GM18508 (cell line): ENCODE measurements around the gene C15orf40.
"Not testable (repeated sequence)": the region's sequence is repeated elsewhere in the genome, so short reads cannot be mapped to it uniquely, and the experiment has no call there.

Experiments
- ATAC-seq: cut with Tn5 transposase; IDR thresholded peaks from one replicate; pipeline ENCODE4 v1.9.1; 2021; ENCODE audit warnings: moderate number of reproducible peaks; ENCODE audit not compliant: insufficient read depth, unreplicated experiment

C15orf40 gene

DNA sequence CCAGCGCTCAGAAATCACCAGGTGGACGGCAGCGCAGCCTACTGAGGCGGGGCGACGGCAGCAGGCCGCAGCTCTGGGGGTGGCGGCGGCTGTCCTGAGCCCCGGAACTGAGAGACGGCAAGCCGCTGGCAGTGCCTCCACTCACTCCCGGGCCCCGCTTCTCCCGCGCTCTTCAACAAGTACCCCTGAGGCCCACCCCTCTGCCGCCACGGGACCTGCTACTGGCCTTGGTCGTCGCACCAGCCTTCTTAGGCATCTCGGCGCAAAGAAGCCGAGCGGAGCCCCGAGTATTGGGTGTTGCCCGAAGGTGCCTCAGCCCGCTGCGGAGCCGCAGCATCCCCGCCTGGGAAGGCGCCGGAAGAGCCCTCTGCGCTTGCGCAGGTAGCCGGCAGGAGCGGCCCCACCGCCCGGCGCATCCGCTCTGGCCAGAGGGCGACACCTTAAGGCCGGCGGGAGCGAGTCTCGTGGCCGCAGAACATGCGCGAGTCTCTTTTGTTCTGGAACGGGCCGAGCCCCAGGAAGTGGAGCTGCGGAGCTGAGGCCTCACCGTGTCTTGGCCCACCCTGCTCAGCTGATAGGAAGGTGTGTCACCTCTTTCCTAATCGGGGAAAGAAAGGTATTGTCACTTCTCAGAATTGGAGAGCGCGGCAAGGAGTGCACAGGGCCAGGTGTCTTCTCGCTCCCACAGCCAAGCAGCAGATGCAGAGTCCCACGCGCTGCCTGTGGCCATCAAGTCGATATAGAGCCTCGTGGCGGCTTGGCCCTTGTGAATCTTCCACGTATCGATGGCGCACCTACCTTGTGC is at the start of gene C15orf40:
TSS of gene C15orf40 (minus strand) at position 369 of the 805 bp plus-strand sequence. CDS start at position 337, 32 bp downstream.
- peak; percentile 58 for ATAC-seq

- ATAC-seq: no peak
These were observed 46.4 kb upstream of the C15orf40 start for GRCh38 chr15:83057696-83058376.

GRCh38 chr15:83057002-83057401 is 45.6 kb upstream of the C15orf40 start:
- no peak for ATAC-seq

GRCh38 chr15:83053151-83053550 is 41.7 kb upstream of the C15orf40 start:
- no peak for ATAC-seq

DNA sequence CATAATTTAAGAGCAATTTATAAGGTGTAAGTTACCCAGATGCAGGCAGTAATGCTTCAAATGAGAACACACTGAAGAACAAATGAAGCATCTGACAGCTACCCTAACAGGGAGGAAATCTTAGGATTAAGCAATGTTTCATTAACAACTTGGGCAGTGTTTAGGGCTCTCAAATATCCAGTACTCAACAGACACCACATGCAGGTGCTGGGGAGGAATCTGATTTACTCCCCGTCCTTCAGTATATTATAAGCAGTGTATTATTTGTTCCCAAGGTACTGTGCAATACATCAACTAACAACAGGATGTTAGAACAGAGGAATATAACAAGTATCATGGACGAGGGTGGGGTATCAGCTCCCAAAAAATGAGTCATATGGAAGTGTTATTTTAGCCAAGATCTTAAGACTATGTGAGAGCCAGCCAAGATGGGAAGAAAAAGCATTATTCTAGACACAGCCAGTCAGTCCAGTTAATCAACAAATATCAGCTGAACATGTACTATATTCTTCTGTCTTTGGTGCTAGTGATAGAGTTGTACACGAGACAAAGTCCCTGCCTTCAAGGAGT is 35.2 kb upstream of the C15orf40 start:
- ATAC-seq: no peak

GRCh38 chr15:83044156-83044555 is 32.7 kb upstream of the C15orf40 start:
- no peak for ATAC-seq

- no peak for ATAC-seq
These were observed 27.8 kb upstream of the C15orf40 start for GRCh38 chr15:83039206-83039605.

GRCh38 chr15:83036253-83036652 is 24.8 kb upstream of the C15orf40 start:
- no peak for ATAC-seq

DNA sequence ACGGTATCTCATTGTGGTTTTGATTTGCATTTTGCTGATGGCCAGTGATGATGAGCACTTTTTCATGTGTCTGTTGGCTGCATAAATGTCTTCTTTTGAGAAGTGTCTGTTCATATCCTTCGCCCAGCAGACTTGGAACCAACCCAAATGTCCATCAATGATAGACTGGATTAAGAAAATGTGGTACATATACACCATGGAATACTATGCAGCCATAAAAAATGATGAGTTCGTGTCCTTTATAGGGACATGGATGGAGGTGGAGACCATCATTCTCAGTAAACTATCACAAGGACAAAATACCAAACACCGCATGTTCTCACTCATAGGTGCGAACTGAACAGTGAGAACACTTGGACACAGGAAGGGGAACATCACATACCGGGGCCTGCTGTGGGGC is 19.8 kb upstream of the C15orf40 start:
- not testable (repeated sequence) for ATAC-seq

GRCh38 chr15:83030021-83030420 is 18.6 kb upstream of the C15orf40 start:
- no peak for ATAC-seq

DNA sequence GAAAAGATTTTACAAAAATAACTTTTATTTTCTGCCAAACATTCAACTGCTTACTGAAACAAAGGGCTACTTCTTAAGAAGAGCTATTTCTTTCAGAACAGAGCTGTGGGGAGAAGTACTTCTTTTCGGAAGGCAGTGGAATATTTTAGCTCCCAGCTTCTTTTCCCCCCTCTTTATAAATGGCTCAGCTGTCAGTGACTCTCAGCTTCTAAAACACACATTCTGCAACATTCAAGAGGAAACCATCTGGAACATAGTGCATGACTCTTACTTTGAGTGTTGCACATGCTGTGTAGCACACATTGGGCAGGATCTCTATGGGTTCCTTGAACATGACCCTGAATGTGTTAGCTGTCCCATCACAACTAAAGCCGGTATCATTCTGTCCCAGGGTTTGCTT is 7.0 kb upstream of the C15orf40 start:
- ATAC-seq: no peak

GRCh38 chr15:83016906-83017305 is 5.5 kb upstream of the C15orf40 start:
- ATAC-seq: no peak

GRCh38 chr15:83015361-83015760 is 3.9 kb upstream of the C15orf40 start:
- no peak for ATAC-seq

DNA sequence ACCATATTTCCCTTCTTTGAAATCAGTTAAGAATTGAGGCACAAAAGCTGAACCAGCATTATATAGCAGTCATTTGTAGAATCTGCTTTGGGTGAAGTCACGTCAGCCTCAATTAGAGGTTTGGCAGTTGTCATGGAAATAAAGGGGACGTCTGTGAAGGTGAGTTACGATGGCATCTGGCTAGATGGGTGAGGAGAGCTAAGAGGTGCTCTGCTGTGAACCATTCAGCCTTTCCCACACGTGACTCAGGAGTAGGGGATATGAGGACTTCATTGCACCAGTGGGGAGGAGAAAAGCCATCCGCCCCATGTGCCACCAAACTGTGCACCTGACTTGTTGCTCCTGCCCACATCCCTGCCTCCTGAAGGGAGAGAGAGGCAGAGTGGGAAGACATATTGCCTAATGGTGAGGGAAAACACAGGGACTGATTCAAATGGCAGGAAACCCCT is 2.8 kb upstream of the C15orf40 start:
- no peak for ATAC-seq

DNA sequence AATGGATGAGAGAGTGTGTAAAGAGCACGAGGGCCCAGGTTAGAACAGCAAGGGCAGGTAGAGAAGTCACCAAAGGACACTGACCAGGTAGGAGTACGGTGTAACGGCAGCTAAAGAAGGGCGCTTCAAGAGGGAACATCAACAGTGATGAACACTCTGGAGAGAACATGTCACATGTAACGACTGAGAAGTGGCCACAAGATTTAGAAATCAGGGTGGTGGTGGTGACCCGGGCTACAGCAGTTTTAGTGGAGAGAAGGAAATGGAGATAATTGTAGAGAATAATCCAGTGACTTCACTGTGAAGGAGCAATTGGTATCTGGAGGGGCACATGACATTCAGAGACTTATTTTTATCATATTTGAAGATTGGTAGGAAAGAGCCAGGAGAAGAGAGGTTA is 1.2 kb upstream of the C15orf40 start:
- no peak for ATAC-seq

- ATAC-seq: no peak
These were observed 612 bp upstream of the C15orf40 start for GRCh38 chr15:83012076-83012426.

GRCh38 chr15:83010709-83011270 is 649 bp downstream of the C15orf40 start:
- ATAC-seq: peak; percentile 51

- not testable (repeated sequence) for ATAC-seq
These were observed 10.8 kb downstream of the C15orf40 start for GRCh38 chr15:83000672-83001031.

- peak; percentile 69 for ATAC-seq
These were observed 11.4 kb downstream of the C15orf40 start for GRCh38 chr15:82999905-83000671.

DNA sequence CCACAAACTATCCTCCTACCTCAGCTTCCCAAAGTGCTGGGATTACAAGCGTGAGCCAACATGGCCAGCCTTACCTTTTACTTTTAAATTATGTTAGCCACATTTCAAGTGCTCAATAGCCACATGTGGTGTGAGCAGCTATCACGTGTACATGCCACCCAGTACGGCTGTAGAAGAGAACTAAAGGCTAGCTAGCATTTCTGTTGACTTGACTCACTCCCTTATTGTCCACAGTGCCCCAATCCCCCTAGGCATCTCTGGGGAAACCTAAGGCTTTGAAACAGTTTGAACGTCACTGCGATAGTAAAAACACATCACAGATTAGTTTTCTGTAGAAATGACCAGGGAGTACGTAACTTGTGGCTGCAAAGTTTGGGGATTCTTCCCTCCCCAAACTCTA is 12.0 kb downstream of the C15orf40 start:
- ATAC-seq: no peak
